GM13976 (cell line): ENCODE data around the gene ZFAND5.

Experiments
- DNase-seq: peaks from one replicate; pipeline ENCODE4 v3.0.0; 2012; ENCODE audit warnings: low spot score
- CTCF ChIP-seq: IDR thresholded peaks from 2 replicates; pipeline ENCODE4 v1.5.1; 2012; ENCODE audit warnings: borderline replicate concordance, mild to moderate bottlenecking; ENCODE audit not compliant: insufficient read depth; ENCODE audit errors: extremely low read depth, missing control alignments, control extremely low read depth
- in situ Hi-C: fragments of 300-500 bp; cut with MboI; formaldehyde crosslinking; loops from one replicate; pipeline ENCODE4 v1.12.0; 2022; ENCODE audit warnings: low sequenced_read_pairs, mixed read lengths, inconsistent platforms; ENCODE audit not compliant: unreplicated experiment

Gene ZFAND5

GRCh38 chr9:72333197-72333596 is 31.8 kb downstream of the ZFAND5 start:
- in situ Hi-C loops, result no loop called here
- no peak for DNase-seq
- no peak for TF ChIP-seq CTCF

GRCh38 chr9:72332351-72332750 is 32.7 kb downstream of the ZFAND5 start:
- no peak for DNase-seq
- in situ Hi-C loops, result no loop called here
- no peak for TF ChIP-seq CTCF

- no peak for DNase-seq
- in situ Hi-C loops, result no loop called here
- TF ChIP-seq CTCF, result no peak
These were observed 37.4 kb downstream of the ZFAND5 start for GRCh38 chr9:72327631-72328030.

- TF ChIP-seq CTCF, result no peak
- in situ Hi-C loops, result no loop called here
- no peak for DNase-seq
These were observed 38.4 kb downstream of the ZFAND5 start for GRCh38 chr9:72326641-72327040.

- in situ Hi-C loops, result no loop called here
- DNase-seq, result no peak
- no peak for TF ChIP-seq CTCF
These were observed 40.0 kb downstream of the ZFAND5 start for GRCh38 chr9:72324974-72325373.

GRCh38 chr9:72322678-72323077 is 42.3 kb downstream of the ZFAND5 start:
- no peak for TF ChIP-seq CTCF
- no peak for DNase-seq
- in situ Hi-C loops, result no loop called here

GRCh38 chr9:72322259-72322658 is 42.7 kb downstream of the ZFAND5 start:
- in situ Hi-C loops, result no loop called here

More at GRCh38 chr9:72322259-72322658, 42.7 kb downstream of the ZFAND5 start:
- no peak for TF ChIP-seq CTCF
- no peak for DNase-seq
